CD4-positive, alpha-beta T cell treated with Interleukin-15 for 1 hour (primary cell): ENCODE data around the gene MISP.
"Not testable (repeated sequence)": the region's sequence is repeated elsewhere in the genome, so short reads cannot be mapped to it uniquely, and the experiment has no call there.

Source experiments
- DNase-seq: peaks from one replicate; pipeline ENCODE4 v3.0.0-alpha.2; 2020

The MISP gene

GRCh38 chr19:726993-727956 is 23.6 kb upstream of the MISP start:
- DNase-seq = no peak

- DNase-seq = no peak
These were observed 22.9 kb upstream of the MISP start for GRCh38 chr19:728011-728410.

- DNase-seq = not testable (repeated sequence)
These were observed 21.3 kb upstream of the MISP start for GRCh38 chr19:729564-729963.

GRCh38 chr19:729965-730668 is 20.8 kb upstream of the MISP start:
- no peak for DNase-seq

GRCh38 chr19:731000-731399 is 19.9 kb upstream of the MISP start:
- DNase-seq = no peak

- no peak for DNase-seq
These were observed 18.5 kb upstream of the MISP start for GRCh38 chr19:732148-733069.

- DNase-seq = no peak
These were observed 16.2 kb upstream of the MISP start for GRCh38 chr19:734716-735115.

GRCh38 chr19:736125-736524 is 14.8 kb upstream of the MISP start:
- DNase-seq = no peak

GRCh38 chr19:737591-738093 is 13.3 kb upstream of the MISP start:
- DNase-seq = peak; percentile 58

GRCh38 chr19:738509-739128 is 12.3 kb upstream of the MISP start:
- DNase-seq = no peak

- DNase-seq = no peak
These were observed 10.8 kb upstream of the MISP start for GRCh38 chr19:739998-740715.

GRCh38 chr19:740816-741505 is 10.0 kb upstream of the MISP start:
- not testable (repeated sequence) for DNase-seq

- DNase-seq = no peak
These were observed 9.3 kb upstream of the MISP start for GRCh38 chr19:741506-742131.

GRCh38 chr19:742540-743075 is 8.3 kb upstream of the MISP start:
- no peak for DNase-seq

- DNase-seq = peak; percentile 27
These were observed 7.7 kb upstream of the MISP start for GRCh38 chr19:743168-743687.

GRCh38 chr19:745138-745537 is 5.8 kb upstream of the MISP start:
- not testable (repeated sequence) for DNase-seq

- no peak for DNase-seq
These were observed 4.6 kb upstream of the MISP start for GRCh38 chr19:746208-746819.

- no peak for DNase-seq
These were observed 4.0 kb upstream of the MISP start for GRCh38 chr19:746956-747355.
